ENCODE measurements around the gene KNDC1.

KNDC1 gene

GRCh38 chr10:133211141-133211830, 51.3 kb downstream of the KNDC1 start:
- DNase-seq (ENCODE audit: low spot score) = no peak
- no peak for TF ChIP-seq CTCF (IDR thresholded peaks at IDR 0.05; ENCODE audit: extremely low read depth, insufficient read depth, missing control alignments)
- in situ Hi-C loops (cut with MboI; ENCODE audit: low pct_unique_long_range_greater_than_20kb, low sequenced_read_pairs, unreplicated experiment) = no loop called here

- no peak for DNase-seq (ENCODE audit: low spot score)
- TF ChIP-seq CTCF (IDR thresholded peaks at IDR 0.05; ENCODE audit: extremely low read depth, insufficient read depth, missing control alignments) = no peak
- in situ Hi-C loops (cut with MboI; ENCODE audit: low pct_unique_long_range_greater_than_20kb, low sequenced_read_pairs, unreplicated experiment) = no loop called here
These were observed 52.2 kb downstream of the KNDC1 start for GRCh38 chr10:133211959-133212852.

GRCh38 chr10:133212853-133213494, 53.0 kb downstream of the KNDC1 start:
- in situ Hi-C loops (cut with MboI; ENCODE audit: low pct_unique_long_range_greater_than_20kb, low sequenced_read_pairs, unreplicated experiment) = no loop called here
- DNase-seq (ENCODE audit: low spot score) = no peak
- no peak for TF ChIP-seq CTCF (IDR thresholded peaks at IDR 0.05; ENCODE audit: extremely low read depth, insufficient read depth, missing control alignments)

GRCh38 chr10:133213641-133214467, 53.8 kb downstream of the KNDC1 start:
- no peak for TF ChIP-seq CTCF (IDR thresholded peaks at IDR 0.05; ENCODE audit: extremely low read depth, insufficient read depth, missing control alignments)
- in situ Hi-C loops (cut with MboI; ENCODE audit: low pct_unique_long_range_greater_than_20kb, low sequenced_read_pairs, unreplicated experiment) = no loop called here
- DNase-seq (ENCODE audit: low spot score) = no peak

GRCh38 chr10:133214468-133215410, 54.7 kb downstream of the KNDC1 start:
- in situ Hi-C loops (cut with MboI; ENCODE audit: low pct_unique_long_range_greater_than_20kb, low sequenced_read_pairs, unreplicated experiment) = no loop called here
- no peak for TF ChIP-seq CTCF (IDR thresholded peaks at IDR 0.05; ENCODE audit: extremely low read depth, insufficient read depth, missing control alignments)
- DNase-seq (ENCODE audit: low spot score) = no peak
